Colonic mucosa (tissue), 4 donors: ENCODE data around the gene PGK1. TPM values are rescaled to one million over a fixed set of nuclear protein-coding genes. Genes with fewer than 3 reads are reported as not detected.
"Not testable (repeated sequence)": the region's sequence is repeated elsewhere in the genome, so short reads cannot be mapped to it uniquely, and the experiment has no call there.

ENCODE experiments used
- DNase-seq: peaks from one replicate; pipeline ENCODE4 v3.0.0-alpha.2; 2020
- H3K27ac ChIP-seq: fragments of 200-600 bp; one replicate; pipeline ENCODE4 v1.8.0; 2021
- H3K27me3 ChIP-seq: fragments of 200-600 bp; one replicate; pipeline ENCODE4 v1.8.0; 2021
- H3K36me3 ChIP-seq: fragments of 200-600 bp; one replicate; pipeline ENCODE4 v1.8.0; 2021
- H3K4me1 ChIP-seq: fragments of 200-600 bp; one replicate; pipeline ENCODE4 v1.8.0; 2021; ENCODE audit warnings: mild to moderate bottlenecking
- H3K4me3 ChIP-seq: fragments of 200-600 bp; one replicate; pipeline ENCODE4 v1.8.0; 2021
- H3K9ac ChIP-seq, 2 donors: one replicate each; pipeline ENCODE4 v1.7.0; 2013; ENCODE audit warnings: control low read depth in 2 of 2, low read depth in 2 of 2, low read length in 2 of 2
- H3K9me3 ChIP-seq: fragments of 200-600 bp; one replicate; pipeline ENCODE4 v1.8.0; 2021
- CTCF ChIP-seq: fragments of 200-600 bp; IDR thresholded peaks from one replicate; pipeline ENCODE4 v1.8.0; 2022; ENCODE audit warnings: antibody characterized with exemption, mild to moderate bottlenecking
- intact Hi-C: fragments of 100-400 bp; cut with DNase I; formaldehyde crosslinking; loops from one replicate; pipeline ENCODE4 v1.14.1; 2022
- total RNA-seq, 2 donors: library from RNA; stranded (reverse); fragmentation: NEBNext Ultra II Directional in 1 of 2; extraction: Animal tissue kit (Norgen Biotek cat#: 25700) in 1 of 2; gene quantifications; one replicate each; pipeline ENCODE4 v1.2.1, GENCODE V29; 2021
- donor health status: healthy.
- donor health status: DM: no; HTN: no; CAD: no.
- donor health status: DM: no; HTN: no; CAD: no.

The PGK1 gene
- total RNA-seq, 2 donors from 2014 or later = 500 to 706 TPM

- Histone ChIP-seq H3K27ac (no peak overlapping the region), H3K27me3 (no peaks in the 10 kb centered on the region), H3K36me3 (peaks cover 14% of the 10 kb centered on the region), H3K9me3 (no peaks in the 10 kb centered on the region), H3K4me3 (no peak overlapping the region), H3K4me1 (no peaks in the 10 kb centered on the region), H3K9ac (no peak overlapping the region)
- no peak for DNase-seq
- TF ChIP-seq CTCF = no peak
- intact Hi-C loops = no loop called here
Measured at GRCh38 chrX:78118628-78119027, 14.6 kb downstream of the PGK1 start.

- Histone ChIP-seq H3K27ac (no peak overlapping the region), H3K4me1 (no peaks in the 10 kb centered on the region), H3K27me3 (no peaks in the 10 kb centered on the region), H3K9me3 (no peaks in the 10 kb centered on the region), H3K4me3 (no peak overlapping the region), H3K36me3 (peaks cover 8% of the 10 kb centered on the region), H3K9ac (no peak overlapping the region)
- intact Hi-C loops = no loop called here
- DNase-seq = no peak
- TF ChIP-seq CTCF = peak; percentile 17
Measured at GRCh38 chrX:78119521-78120227, 15.6 kb downstream of the PGK1 start.

- Histone ChIP-seq H3K9ac (no peak overlapping the region), H3K4me1 (no peaks in the 10 kb centered on the region), H3K9me3 (no peaks in the 10 kb centered on the region), H3K27me3 (no peaks in the 10 kb centered on the region), H3K4me3 (no peak overlapping the region), H3K36me3 (peaks cover 3% of the 10 kb centered on the region), H3K27ac (no peak overlapping the region)
- no peak for DNase-seq
- intact Hi-C loops = no loop called here
- no peak for TF ChIP-seq CTCF
Measured at GRCh38 chrX:78123190-78123589, 19.1 kb downstream of the PGK1 start.

GRCh38 chrX:78124307-78124706, 20.3 kb downstream of the PGK1 start:
- intact Hi-C loops = no loop called here
- no peak for TF ChIP-seq CTCF
- Histone ChIP-seq H3K9me3 (no peaks in the 10 kb centered on the region), H3K36me3 (peaks cover 3% of the 10 kb centered on the region), H3K27me3 (no peaks in the 10 kb centered on the region), H3K9ac (no peak overlapping the region), H3K27ac (no peak overlapping the region), H3K4me1 (no peaks in the 10 kb centered on the region), H3K4me3 (no peak overlapping the region)
- DNase-seq = no peak

- Histone ChIP-seq H3K27ac (no peak overlapping the region), H3K36me3 (peaks cover 3% of the 10 kb centered on the region), H3K4me1 (no peaks in the 10 kb centered on the region), H3K9ac (no peak overlapping the region), H3K4me3 (no peak overlapping the region), H3K27me3 (no peaks in the 10 kb centered on the region), H3K9me3 (no peaks in the 10 kb centered on the region)
- intact Hi-C loops = no loop called here
- DNase-seq = no peak
- TF ChIP-seq CTCF = no peak
Measured at GRCh38 chrX:78125148-78125547, 21.1 kb downstream of the PGK1 start.

- intact Hi-C loops = not testable (repeated sequence)
Measured at GRCh38 chrX:78125781-78126180, 21.7 kb downstream of the PGK1 start.

More at GRCh38 chrX:78125781-78126180, 21.7 kb downstream of the PGK1 start:
- not testable (repeated sequence) for H3K4me1 ChIP-seq, H3K9ac ChIP-seq, H3K27ac ChIP-seq, H3K27me3 ChIP-seq, H3K4me3 ChIP-seq, DNase-seq, H3K36me3 ChIP-seq, H3K9me3 ChIP-seq
